ENCODE measurements around the gene MSH3. TPM values are rescaled to one million over a fixed set of nuclear protein-coding genes. Genes with fewer than 3 reads are reported as not detected.
"Not testable (repeated sequence)": the region's sequence is repeated elsewhere in the genome, so short reads cannot be mapped to it uniquely, and the experiment has no call there.

The MSH3 gene
- total RNA-seq, 1 donor from 2014 or later, result 19.4 TPM

GRCh38 chr5:80884929-80885328 is 230.5 kb downstream of the MSH3 start:
- intact Hi-C loops (cut with micrococcal nuclease), result no loop called here

DNA sequence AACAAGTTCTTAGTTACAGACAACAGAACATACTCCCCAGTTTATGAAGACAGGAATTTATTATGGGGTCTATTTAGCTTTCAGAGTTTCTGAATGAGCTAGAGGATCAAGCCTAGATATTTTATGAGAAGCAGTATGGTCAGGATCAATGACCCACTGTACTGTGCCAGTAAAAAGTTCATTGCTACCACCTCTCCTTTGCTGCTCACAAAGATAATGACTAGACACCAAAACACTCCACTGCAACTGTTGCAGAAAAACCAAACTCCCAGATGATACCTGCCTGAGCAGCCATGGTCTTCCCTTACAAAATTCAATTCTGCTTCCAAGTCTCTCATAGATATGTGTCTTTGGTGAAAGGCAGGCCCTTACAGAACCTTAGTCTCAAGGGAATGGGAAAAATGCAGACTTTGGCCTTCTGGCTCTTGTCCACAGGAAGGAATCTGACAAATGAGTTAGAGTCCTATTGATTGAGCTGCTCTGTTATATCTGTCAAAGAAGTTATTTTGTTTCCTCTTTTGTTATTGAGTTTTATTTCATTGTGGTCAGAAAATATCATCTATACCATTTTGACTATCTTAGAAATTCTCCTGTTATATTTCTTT is 231.0 kb downstream of the MSH3 start:
- intact Hi-C loops (cut with micrococcal nuclease), result no loop called here

DNA sequence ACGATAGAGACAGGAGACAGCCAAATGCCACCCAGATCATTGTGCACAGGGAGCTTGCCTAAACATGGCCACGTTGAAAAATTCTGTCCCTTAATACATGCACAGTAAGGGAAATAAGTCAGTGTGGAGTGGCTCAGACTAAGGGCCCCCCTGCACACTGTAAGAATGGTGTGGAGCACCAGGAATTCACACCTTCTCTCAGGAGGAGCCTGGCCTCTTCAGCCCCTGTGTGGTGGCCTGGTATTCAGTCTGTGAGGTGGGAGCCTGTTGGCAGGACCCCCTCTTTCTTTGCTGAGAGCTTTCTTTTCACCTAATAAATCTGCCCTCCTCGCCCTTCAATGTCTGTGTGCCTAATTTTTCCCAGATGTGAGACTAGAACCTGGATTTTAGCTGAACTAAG is 239.6 kb downstream of the MSH3 start:
- intact Hi-C loops (cut with micrococcal nuclease), result no loop called here

DNA sequence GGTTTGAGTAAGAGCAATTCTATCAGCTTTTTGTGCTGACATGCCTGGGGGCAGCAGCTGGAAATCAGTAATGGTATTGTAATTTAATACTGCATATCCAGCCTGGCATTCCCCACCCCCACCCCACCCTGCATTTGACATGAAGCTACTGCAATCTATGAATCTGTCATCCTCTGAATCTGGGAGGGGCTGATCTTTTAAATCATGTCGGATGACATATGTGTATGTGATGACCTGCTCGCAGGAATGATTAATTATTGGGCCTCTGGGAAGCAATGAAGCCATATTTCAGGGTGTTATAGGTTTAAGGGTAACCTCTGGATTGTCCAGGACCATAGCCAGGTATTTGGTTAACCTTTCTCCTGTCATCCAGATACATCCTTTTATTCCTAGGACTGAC is 241.1 kb downstream of the MSH3 start:
- intact Hi-C loops (cut with micrococcal nuclease), result no loop called here

GRCh38 chr5:80902624-80903023 is 248.2 kb downstream of the MSH3 start:
- intact Hi-C loops (cut with micrococcal nuclease), result not testable (repeated sequence)

GRCh38 chr5:80904533-80905187 is 250.2 kb downstream of the MSH3 start:
- intact Hi-C loops (cut with micrococcal nuclease), result no loop called here

DNA sequence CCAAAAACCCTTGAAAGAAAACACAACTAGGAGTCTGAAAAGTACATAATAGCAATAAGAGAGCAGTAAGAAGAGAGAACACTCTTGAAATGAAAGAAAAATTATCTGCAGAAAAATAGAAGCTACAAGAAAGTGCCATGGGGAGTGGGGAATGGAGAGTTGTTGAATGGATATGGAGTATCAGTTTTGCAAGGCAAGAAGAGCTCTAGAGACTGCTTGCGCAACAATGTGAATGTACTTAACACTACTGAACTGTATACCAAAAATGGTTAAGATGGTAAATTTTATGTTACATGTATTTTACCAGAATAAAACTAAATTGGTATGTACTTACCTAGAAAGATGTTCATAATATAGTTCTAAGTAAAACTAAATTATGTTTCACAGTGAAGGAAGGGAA is 251.0 kb downstream of the MSH3 start:
- intact Hi-C loops (cut with micrococcal nuclease), result no loop called here

DNA sequence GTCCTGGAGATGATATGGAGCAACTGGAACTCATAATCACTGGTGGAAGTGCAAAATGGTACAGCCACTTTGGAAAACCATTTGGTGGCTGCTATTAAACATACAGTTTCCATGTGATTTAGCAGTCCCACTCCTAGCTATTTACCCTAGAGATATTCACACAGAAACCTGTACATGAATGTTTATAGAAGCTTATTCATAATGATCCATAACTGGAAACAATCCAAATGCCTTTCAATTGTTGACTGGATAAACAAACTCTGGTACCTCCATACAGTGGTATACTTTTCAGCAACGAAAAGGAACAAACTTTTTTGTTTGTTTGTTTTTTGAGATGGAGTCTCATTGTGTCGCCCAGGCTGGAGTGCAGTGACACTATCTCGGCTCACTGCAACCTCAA is 258.0 kb downstream of the MSH3 start:
- intact Hi-C loops (cut with micrococcal nuclease), result no loop called here

GRCh38 chr5:80915716-80916115 is 261.3 kb downstream of the MSH3 start:
- intact Hi-C loops (cut with micrococcal nuclease), result no loop called here

DNA sequence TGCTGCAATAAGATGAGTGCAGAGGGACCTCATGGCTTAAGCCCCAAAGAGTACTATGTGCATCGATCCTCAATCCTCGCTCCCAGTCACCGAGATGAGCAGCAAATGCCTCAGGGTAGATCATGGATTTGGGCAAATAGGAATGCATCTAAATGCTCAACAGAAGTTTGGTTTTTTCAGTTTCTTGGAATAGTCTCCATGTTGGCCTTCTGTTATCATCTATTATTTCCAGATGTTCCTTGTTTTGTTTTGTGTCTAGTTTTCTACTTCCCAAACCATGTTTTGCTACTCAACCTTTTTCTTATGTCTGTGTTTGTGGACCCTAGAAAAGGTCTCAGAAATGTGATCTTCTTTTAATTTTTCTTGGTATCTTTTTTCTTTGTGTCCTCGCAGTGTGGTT is 262.2 kb downstream of the MSH3 start:
- intact Hi-C loops (cut with micrococcal nuclease), result no loop called here

- intact Hi-C loops (cut with micrococcal nuclease), result no loop called here
Observed at GRCh38 chr5:80917631-80918030, 263.2 kb downstream of the MSH3 start.

DNA sequence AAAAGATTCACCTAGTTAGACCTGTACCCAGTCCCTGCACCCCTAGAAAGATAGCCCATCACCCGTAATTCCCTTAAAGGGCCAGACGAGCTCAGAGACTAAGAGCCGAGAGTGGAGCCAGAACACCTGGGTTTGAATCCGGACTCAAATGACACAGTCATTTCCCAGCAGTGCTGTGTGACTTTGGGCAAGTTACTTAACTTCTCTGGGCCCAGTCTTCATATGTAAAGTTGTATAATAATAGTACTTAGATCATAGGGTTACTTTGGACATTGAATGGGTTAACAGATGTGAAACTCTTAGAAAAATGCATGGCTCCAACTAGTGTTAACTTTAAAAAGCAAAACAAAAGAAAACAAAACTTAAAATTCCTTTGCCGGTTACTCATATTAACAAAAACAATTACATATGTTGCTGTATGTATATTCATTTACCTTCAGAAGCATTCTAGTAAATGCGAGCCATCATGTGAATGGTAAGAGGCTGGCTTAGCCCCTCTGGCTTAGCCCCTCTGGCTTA is 265.3 kb downstream of the MSH3 start:
- intact Hi-C loops (cut with micrococcal nuclease), result no loop called here

DNA sequence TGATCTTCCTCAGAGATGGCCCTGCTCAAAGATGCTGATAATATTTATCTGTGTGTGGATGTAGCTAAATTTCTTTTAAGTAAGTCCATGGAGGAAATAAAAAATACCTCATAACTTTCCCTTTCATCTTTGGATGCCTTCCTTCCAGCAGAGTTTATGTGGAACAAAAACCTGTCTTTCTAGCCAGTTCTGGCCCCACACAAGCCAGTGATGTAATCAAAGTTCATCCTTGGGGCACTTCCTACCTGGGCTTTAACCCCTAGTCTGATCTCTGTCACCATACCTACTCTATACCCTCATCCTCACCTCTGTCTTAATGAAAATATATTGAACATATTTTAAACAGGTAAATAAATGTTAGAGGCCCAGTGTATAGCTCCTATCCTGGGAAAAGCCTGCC is 265.9 kb downstream of the MSH3 start:
- intact Hi-C loops (cut with micrococcal nuclease), result no loop called here

DNA sequence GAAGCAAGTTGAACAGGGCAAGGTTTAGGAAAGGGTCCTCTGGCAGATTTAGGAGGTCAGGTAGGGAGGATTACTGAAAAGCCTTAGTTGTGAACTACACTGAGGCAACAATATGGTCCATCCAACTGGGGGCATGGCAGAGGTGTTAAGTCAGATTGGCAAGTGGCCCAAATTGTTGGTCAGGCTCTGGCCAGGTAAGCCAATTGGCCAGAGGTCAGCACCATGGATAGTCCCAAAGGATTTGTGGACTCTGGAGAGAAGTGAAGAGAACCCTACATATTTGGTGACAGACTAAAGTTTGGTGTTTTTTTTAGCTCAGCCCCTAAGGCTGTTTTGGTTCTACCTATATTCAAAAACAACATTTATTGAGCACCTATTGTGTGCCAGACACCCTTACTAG is 266.6 kb downstream of the MSH3 start:
- intact Hi-C loops (cut with micrococcal nuclease), result no loop called here

DNA sequence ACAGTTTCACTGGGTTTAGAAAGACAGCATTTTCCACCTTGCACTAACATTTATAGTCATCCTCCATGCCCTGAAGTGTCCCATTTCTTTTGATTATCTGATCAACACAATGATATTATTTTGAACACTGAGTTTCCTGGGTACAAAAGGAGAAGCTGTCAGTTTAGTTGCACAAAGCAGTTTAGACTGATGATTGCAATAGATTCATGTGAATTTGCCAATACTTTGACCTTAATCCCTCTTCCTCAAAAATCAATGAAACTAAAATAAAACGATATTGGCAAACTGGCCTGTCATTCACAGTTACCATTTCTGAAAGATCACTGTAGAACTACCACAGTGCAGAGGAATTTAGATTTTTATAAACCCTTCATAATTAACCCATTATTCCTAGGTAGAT is 271.5 kb downstream of the MSH3 start:
- intact Hi-C loops (cut with micrococcal nuclease), result no loop called here

Other genes with a start within 250 kb of the MSH3 start
- gene ZFYVE16, start 246.6 kb upstream of the MSH3 start, total RNA-seq, result 11.6 and 11.9 TPM in 2 replicates
- gene FAM151B, start 166.6 kb upstream of the MSH3 start, total RNA-seq, result 0.22 TPM in 1 of 2 replicates, not detected in the other
- gene ANKRD34B, start 84.4 kb upstream of the MSH3 start, total RNA-seq, result not detected in 2 replicates
- 49.8 and 49.9 TPM in 2 replicates for gene DHFR, start 331 bp downstream of the MSH3 start, total RNA-seq

All from T-helper 1 cell treated with Interleukin-12 subunit alpha and Interleukin-12 subunit beta and Interleukin-4 antibody, amounts not matched to agents 30 ng/mL and 1 ng/mL, for 36 hours (primary cell).